HUDEP-2 (cell line): ENCODE measurements around the gene CAPRIN2.

ENCODE experiments used
- DNase-seq, 76 experiments: peaks; one replicate each; lab custom pipeline; 2025; ENCODE audit not compliant: unreplicated experiment in 76 of 76; lab: John Stamatoyannopoulos, UW

The CAPRIN2 gene

GRCh38 chr12:30701056-30701455 lies 53.7 kb downstream of the CAPRIN2 start:
- no peak for DNase-seq

GRCh38 chr12:30700216-30700900 lies 54.4 kb downstream of the CAPRIN2 start:
- DNase-seq, result no peak

GRCh38 chr12:30698346-30698745 lies 56.4 kb downstream of the CAPRIN2 start:
- no peak for DNase-seq

DNA sequence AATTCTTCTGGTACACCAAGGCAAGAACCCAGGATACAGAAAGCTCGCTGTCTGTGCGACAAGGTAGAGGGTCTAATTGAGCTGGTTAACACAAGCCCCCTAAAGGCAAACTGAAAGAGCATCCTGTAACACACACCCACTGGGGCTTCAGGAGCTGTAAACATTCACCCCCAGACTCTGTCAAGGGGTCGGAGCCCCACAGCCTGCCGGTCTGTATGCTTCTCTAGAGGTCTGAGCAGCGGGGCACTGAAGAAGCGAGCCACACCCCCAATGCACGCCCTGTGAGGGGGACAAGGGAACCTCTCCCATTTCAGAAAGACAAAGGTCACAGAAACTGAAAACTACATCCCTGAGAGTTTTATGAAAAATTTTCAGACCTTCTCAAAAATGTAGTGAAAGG lies 57.8 kb downstream of the CAPRIN2 start:
- DNase-seq, result no peak

- no peak for DNase-seq
Measured at GRCh38 chr12:30696486-30696885, 58.3 kb downstream of the CAPRIN2 start.

GRCh38 chr12:30696103-30696408 lies 58.7 kb downstream of the CAPRIN2 start:
- peak in 4 of 76 experiments; percentile 30 to 68 (median 63) for DNase-seq

GRCh38 chr12:30695199-30696102 lies 59.3 kb downstream of the CAPRIN2 start, which contains the start of gene IPO8:
Gene IPO8, minus strand, starts transcription at chr12:30695869. Its CDS starts 222 bp downstream, at chr12:30695647.
- DNase-seq, result peak in 74 of 76 experiments; percentile 23 to 91 (median 82)

- peak in 20 of 76 experiments; percentile 1 to 40 (median 6) for DNase-seq
Measured at GRCh38 chr12:30694412-30695198, 60.1 kb downstream of the CAPRIN2 start.

DNA sequence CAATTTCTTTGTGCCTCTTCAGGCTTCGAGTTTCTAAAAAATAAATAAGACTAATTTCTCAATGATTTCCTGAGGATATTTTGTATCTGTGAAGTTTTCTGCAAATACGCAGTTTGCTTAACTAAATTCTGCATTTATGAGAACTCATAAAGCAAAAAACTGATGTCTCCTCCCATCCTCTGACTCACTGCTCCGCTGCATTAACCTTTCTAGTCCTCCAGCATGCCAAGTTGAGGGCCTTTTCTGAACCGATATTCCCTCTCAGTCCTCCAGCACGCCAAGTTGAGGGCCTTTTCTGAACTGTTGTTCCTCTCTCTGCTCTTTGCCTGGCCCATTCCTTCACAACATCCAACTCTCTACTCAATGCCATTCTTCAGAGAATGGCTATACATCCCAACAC lies 62.3 kb downstream of the CAPRIN2 start:
- no peak for DNase-seq

DNA sequence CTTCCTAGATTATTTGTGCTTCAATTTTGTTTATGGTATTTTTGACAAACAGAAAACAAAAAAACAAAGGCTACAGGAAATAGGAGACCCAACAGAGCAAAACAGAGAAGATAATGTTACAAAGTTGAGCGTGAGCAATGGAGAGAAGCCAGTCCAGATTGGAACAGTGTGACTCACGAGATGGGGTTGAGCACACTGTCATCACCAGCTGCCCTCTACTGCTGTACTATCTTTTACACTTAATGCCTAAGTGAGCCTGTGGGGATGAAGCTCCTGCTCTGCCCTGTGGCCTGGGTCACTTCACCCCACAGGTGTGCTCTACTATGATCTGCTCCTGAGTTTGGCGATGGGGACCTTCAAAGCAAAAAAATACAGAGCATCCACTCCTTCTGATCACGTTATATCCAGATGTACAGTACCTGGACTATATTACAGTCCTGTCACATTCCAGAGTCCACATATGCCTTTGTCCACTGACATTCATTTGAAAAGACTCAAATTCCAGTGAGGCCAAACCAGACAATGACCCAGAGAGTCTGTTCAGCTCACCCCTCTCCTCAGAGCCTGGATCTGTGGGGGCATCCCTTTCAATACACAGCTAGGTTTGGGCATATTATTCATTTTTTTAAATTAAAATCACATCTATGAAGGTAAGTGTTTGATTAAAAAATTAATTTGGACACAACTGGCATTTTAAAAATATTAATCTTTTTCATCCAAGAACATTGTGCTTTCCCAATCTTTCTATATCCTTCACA lies 63.5 kb downstream of the CAPRIN2 start:
- peak in 4 of 76 experiments; percentile 5 to 10 (median 6) for DNase-seq

DNA sequence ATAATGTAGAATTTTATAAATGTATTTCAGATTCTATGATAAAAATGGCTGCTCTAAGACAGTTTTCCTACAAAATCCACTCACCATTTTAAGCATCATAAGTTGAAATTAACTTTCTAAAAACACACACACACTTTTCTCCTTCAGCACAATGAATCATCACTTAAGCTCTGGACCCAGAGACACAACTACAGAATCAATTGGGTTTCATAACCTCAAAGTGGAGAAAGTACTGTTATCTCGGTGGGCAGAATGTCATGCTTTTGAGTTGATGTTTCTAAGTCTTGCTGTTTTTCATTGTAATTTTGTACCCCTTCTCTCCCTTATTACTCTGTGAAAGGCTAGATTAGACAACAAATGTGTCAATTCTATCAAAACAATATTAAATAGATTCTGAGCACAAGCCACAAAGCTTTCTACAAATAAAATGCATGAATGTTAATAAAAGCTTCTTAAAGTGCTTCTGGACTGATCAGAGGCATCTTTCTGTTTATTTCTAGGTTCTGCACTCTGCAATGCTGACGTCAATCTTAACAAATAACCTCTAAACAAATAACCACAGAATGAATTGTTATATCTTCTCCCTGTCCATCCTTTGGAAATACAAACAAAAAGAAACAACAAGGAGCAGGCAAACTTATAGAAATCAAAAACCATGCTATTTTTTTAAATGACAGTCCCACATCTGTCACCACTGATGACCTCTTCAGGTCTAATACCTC lies 67.3 kb downstream of the CAPRIN2 start:
- DNase-seq, result no peak

DNA sequence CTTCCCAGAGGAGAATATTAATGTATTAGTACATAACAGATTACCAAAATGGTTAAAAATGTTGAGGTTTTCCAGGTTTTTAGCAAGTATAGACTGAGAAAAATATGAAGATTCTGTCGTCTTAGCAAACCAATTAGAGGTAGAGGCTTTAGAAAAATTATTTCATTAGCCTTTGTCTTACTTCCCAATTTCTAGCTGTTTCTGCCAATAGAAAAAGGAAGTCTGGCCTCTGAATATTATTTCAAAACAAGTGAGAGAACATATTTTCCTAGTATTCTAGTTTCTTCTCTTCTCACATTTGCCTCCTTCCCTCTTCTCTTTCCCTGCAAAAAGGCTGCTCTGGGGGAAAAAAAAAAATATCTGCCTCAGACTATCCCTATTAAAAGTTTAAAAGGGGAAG lies 75.5 kb downstream of the CAPRIN2 start:
- no peak for DNase-seq

DNA sequence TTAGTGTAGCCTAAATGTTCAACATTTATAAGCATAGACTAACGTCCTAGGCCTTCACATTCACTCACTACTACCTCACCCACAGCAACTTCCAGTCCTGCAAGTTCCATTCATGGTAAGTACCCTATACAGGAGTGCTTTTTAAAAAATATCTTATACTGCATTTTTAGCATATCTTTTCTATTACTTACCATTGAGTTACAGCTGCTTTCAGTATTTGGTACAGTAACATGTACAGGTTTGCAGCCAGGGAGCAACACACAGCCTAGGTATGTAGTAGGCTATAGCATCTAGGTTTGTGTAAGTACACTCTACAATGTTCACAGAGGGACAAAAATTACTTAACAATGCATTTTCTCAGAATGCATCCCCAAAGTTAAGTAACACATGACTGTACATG lies 76.5 kb downstream of the CAPRIN2 start:
- no peak for DNase-seq

DNA sequence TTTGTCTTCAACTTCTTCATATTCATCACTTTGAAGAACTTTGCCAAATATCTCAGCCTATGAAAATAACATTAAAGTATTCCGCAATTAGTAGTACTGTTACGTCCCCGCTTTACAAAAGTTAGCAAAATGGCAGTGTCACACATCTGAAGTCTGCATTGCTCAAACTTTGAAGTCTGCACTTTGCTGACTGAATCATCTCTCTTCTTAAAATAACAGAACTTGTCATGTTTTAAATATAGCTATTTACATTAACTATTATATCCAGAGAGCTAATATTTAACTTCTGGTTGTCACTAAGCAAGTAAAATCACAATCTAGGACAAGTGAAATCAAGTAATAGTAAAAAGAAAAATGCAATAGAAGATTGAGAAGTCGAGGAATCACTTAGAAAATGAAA lies 93.5 kb downstream of the CAPRIN2 start:
- no peak for DNase-seq
